Skin epidermis (tissue), 12 donors: ENCODE data around the gene CCDC148.
"Not testable (repeated sequence)": the region's sequence is repeated elsewhere in the genome, so short reads cannot be mapped to it uniquely, and the experiment has no call there.

Experiments
- H3K27ac ChIP-seq, 21 experiments: fragments of 200-600 bp; sonication (generic) in 11 of 21; one replicate each; pipeline ENCODE4 v1.5.0; 2020; ENCODE audit warnings: mild to moderate bottlenecking in 3 of 21, inconsistent platforms in 2 of 21, moderate library complexity in 2 of 21
- H3K4me3 ChIP-seq, 7 experiments: fragments of 200-600 bp; sonication (generic) in 2 of 7; one replicate each; pipeline ENCODE4 v1.5.0; 2020; ENCODE audit warnings: inconsistent platforms in 2 of 7, mild to moderate bottlenecking in 2 of 7, moderate library complexity in 1 of 7

CCDC148 gene

DNA sequence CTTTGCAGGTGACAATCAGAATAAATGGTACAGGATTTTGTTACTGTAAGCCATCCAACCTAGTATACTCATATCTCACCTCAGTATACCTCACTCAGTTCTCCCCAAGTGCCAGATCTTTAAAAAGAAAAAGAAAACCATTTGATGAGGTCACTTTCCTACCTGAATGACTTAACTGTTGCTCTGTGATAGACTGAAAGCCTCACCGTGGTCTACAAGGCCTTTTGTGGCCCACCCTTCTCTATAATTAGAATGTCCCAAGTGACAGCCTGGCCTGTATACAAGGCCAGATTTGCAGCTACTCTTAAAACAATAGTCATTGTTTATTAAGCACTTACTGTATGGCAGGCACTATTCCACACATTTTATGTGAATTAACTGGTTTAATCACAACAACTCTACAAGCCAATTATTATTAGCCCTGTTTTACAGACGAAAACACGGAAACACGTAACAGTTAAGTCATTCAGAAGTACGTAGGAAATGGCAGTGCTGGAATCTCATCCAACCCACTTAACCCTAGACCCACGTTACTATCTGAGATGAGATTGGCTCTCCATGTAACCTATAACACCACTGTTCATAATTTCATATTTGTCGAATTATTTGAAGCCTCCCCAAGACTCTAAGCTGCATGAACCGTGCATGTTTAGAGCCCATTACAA, 28.5 kb upstream of the CCDC148 start:
- no peak overlapping the region for H3K27ac ChIP-seq
- no peak overlapping the region for H3K4me3 ChIP-seq

- Histone ChIP-seq H3K4me3 (no peak overlapping the region), H3K27ac (no peak overlapping the region)
These were observed 26.0 kb upstream of the CCDC148 start for GRCh38 chr2:158482594-158482993.

- no peak overlapping the region for H3K27ac ChIP-seq
- H3K4me3 ChIP-seq, result no peak overlapping the region
These were observed 24.6 kb upstream of the CCDC148 start for GRCh38 chr2:158481116-158481515.

- H3K27ac ChIP-seq, result peak overlapping the region in 3 of 21 experiments; percentile 21 to 43 (median 39)
- no peak overlapping the region for H3K4me3 ChIP-seq
These were observed 22.3 kb upstream of the CCDC148 start for GRCh38 chr2:158478816-158479215.

- H3K27ac ChIP-seq, result peak overlapping the region in 4 of 21 experiments; percentile 21 to 44 (median 35)
- no peak overlapping the region for H3K4me3 ChIP-seq
These were observed 21.7 kb upstream of the CCDC148 start for GRCh38 chr2:158478237-158478636.

DNA sequence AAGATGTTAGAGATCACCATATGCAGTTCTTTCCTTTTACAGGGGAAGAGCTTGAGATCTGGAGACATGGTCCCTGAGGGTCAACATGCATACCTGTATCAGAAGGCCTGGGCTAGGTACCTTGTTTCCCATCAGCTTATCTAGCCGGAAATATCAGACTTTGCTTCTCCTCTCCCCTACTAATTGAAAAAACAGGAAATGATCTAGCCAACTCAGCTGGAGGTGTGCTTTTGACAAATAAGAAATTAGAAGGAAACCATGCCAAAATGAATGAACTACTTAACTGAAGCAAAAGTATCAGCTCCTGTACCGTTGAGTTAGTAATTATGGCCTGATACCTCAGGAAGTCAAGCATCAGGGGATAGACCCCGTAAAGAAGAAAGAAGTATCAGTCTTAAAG, 20.6 kb upstream of the CCDC148 start:
- H3K27ac ChIP-seq, result peak overlapping the region in 3 of 21 experiments; percentile 33 to 49 (median 44)
- no peak overlapping the region for H3K4me3 ChIP-seq

DNA sequence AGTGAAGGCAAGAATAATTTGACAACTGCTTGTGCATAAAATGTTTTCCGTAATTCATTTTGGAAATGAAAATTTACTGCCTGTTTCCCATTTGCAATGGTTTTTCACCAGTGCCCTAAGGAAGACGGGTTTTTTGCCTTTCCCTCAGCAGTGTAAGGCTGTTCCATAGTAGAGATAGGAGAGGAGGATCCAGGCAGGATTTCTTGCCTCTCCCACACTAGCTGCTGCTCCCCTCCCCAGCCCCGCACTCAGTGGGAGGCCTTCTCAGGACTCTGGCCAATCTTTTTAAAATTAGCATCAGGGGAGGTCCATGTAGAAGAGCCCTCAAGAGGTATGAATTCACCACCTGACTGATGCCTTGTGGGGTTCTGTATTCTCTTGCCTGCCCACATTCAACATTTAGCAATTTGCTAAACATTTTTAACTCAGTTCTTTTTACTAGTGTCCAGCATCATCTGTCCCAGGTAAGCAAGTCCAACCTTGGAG, 18.0 kb upstream of the CCDC148 start:
- not testable (repeated sequence) for H3K27ac ChIP-seq, H3K4me3 ChIP-seq

- H3K27ac ChIP-seq, result no peak overlapping the region
- no peak overlapping the region for H3K4me3 ChIP-seq
These were observed 17.3 kb upstream of the CCDC148 start for GRCh38 chr2:158473719-158474392.

GRCh38 chr2:158473300-158473699, 16.7 kb upstream of the CCDC148 start:
- not testable (repeated sequence) for H3K4me3 ChIP-seq, H3K27ac ChIP-seq

DNA sequence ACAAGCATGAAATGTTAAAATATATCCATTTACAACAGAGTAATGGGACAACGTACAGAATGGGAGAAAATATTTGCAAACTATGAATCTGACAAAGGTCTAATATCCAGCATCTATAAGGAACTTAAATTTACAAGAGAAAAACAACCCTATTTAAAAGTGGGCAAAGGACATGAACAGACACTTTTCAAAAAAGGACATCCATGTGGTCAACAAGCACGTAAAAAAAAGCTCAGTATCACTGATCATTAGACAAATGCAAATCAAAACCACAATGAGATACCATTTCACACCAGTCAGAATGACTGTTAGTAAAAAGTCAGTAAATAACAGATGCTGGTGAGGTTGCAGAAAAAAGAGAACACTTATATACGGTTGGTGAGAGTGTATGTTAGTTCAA, 16.3 kb upstream of the CCDC148 start:
- not testable (repeated sequence) for H3K27ac ChIP-seq, H3K4me3 ChIP-seq

DNA sequence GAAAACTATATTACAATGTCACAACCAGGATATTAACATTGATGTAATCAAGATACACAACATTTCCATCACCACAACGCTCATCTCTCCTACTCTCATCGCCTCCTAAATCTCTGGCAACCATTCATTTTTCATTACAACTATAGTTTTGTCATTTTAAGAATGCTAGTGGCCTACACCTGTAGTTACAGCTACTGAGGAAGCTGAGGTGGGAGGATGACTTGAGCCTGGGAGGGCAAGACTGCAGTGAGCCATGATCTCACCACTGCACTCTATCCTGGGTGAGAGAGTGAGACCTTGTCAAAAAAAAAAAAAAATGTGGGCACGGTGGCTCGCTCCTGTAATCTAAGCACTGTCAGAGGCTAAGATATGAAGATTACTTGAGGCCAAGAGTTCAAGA, 10.7 kb upstream of the CCDC148 start:
- no peak overlapping the region for H3K27ac ChIP-seq
- no peak overlapping the region for H3K4me3 ChIP-seq

DNA sequence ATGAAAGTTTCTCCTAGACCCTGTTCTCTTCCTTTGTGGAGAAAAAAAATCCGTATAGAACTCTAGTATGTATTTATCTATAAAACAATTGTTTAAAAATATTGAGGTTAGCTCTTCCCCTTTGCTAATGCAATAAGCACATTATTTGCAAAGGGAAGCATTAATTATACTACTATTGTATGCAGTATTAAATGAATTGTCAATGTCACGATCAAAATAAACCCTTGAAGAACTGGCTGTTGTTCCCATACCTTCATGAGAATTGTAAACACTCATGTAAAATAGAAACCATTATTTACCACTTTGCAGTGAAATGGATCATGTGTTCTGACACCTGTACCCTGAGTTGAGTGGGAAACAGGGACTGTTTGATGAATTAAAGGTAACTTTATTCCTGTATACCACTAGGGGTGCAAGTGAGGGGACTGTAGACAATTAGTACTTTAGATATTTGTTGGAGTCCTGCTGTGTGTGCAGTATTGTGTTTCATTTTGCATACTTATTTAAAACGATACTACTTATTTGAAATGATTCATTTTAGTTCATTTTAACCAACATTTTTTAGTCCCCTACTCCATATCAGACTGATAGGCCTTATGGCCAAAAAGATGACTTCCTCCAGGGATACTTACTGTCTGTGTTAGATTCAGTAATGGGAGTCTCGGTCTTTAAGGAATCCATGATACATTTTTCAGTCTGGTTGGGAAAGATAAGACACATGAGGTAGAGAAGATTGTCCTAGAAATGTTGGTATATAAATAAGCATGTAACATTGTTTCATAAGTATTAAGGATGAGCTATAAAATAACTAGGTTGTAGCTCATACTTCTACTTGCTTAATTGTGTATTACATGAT, 8.1 kb upstream of the CCDC148 start:
- H3K4me3 ChIP-seq, result no peak overlapping the region
- no peak overlapping the region for H3K27ac ChIP-seq

GRCh38 chr2:158463496-158464095, 7.0 kb upstream of the CCDC148 start:
- H3K27ac ChIP-seq, result no peak overlapping the region
- H3K4me3 ChIP-seq, result no peak overlapping the region

- no peak overlapping the region for H3K4me3 ChIP-seq
- H3K27ac ChIP-seq, result no peak overlapping the region
These were observed 4.2 kb upstream of the CCDC148 start for GRCh38 chr2:158460632-158461297.

DNA sequence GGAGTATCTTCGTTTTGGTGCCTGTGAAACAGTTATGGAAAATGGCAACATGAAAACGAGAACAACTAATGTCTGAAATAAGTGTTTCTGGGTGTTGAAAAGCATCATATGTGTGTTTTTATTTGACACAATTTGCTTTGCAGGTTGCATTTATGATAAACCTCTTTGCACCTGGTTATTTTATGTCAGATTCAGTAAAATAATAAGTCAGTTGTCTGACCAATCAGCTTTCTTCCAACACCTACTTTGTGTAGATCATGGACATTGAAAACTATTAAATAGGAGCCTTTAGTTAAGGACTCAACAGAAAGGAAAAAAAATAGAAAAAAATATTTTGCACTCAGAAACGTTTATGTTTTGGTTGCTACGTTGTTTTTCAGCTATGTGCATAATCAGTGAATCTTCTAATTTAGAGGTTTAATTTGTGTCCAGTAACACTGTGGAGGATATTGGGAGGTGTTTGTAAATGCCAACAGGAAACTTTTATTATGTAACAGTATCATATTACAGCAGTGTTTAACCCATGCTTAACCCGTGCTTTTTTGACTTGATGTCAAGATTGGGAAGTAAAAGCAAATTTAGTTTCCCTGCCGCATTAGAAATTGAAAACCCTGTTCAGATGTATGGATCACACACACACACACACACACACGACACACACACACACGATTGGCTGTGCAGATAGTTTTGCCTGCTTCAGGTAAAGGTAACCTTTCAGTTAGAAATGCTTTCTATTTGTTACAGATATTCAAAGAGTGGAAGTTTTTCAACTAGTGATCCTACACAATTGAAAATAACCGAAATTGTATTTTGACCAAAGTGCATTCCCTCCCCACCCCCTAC, 2.8 kb upstream of the CCDC148 start:
- Histone ChIP-seq H3K4me3 (peak overlapping the region in 2 of 7 experiments; percentile 96 to 99), H3K27ac (peak overlapping the region in 1 of 21 experiments; percentile 96)

- H3K4me3 ChIP-seq, result peak overlapping the region; percentile 66 to 99 (median 91)
- H3K27ac ChIP-seq, result peak overlapping the region in 5 of 21 experiments; percentile 90 to 97 (median 95)
These were observed 2.0 kb upstream of the CCDC148 start for GRCh38 chr2:158458617-158458920.

DNA sequence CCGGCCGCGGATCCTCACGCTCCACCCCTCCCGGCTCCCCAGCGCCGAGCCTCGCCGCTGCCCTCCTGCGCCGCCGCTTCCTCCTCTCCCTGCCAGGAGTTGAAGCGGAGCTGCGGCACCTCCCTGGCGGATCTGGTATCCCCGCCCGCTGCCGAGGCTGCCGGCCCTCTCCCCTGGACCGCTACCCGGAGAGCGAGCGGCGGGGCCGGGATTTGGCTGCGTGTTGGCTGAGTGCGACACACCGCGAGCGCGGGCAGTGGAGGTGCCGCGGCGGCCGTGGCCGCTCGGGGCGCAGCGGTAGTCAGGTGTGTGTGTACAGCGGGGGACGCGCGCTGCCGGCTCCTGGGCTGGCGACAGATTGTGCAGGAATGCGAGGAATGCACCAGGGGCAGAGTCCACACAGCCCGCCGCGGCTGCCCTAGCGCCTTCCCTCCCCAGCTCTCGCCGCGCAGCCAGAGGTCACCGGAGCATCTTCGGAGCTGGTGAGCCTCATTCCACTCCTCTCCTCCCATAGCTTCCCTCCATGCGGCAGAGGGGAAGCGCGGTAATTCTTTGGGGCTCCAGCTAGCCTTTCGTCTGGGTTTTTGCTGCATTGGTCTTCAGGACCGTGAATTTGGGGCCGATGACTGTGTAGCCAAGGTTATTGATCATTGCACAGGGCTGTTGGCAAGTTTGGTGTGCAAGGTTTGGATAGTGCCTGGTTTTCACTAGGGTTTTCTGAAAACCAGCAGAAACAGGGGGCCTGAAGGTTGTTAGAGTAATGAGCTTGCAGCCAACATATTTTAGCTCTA, 1.5 kb upstream of the CCDC148 start:
- Histone ChIP-seq H3K27ac (peak overlapping the region; percentile 65 to 98 (median 92)), H3K4me3 (peak overlapping the region; percentile 66 to 99 (median 91))
